H1 (cell line): ENCODE data around the gene MICU2. TPM values are rescaled to one million over a fixed set of nuclear protein-coding genes. Genes with fewer than 3 reads are reported as not detected.

Experiments
- BACH1 ChIP-seq: IDR thresholded peaks from 2 replicates; pipeline ENCODE4 v1.6.1; 2012; ENCODE audit warnings: low read length, improper control_type of control experiment
- GABPA ChIP-seq: IDR thresholded peaks from 2 replicates; pipeline ENCODE4 v1.6.1; 2011; ENCODE audit warnings: mild to moderate bottlenecking, low read length, moderate library complexity, borderline replicate concordance; ENCODE audit not compliant: insufficient read depth
- POLR2A ChIP-seq, 2 experiments: IDR thresholded peaks; 1 replicate in 1 of 2; 2 replicates in 1 of 2; pipeline ENCODE4 v1.6.1; 2011; ENCODE audit warnings: low read depth in 2 of 2, low read length in 2 of 2, mild to moderate bottlenecking in 2 of 2; ENCODE audit errors: control extremely low read depth in 1 of 2
- polyA plus RNA-seq, 7 experiments: library from polyadenylated mRNA; depleted of rRNA in 3 of 7; stranded (reverse) in 5 of 7; unstranded in 2 of 7; fragments of >200 nt in 5 of 7; fragments of 200-250 nt in 2 of 7; gene quantifications; 1 replicate in 5 of 7; 2 replicates in 1 of 7; 4 replicates in 1 of 7; pipeline versions ENCODE4 v1.2.1 to v1.2.3, GENCODE V29; 2011 to 2013; ENCODE audit warnings: missing spikeins in 2 of 7, mixed read lengths in 2 of 7
- total RNA-seq: library from RNA; stranded (reverse); fragmentation: NEBNext Ultra II Directional; extraction: Animal tissue kit (Norgen Biotek cat#: 25700); gene quantifications from 2 replicates; pipeline ENCODE4 v1.2.1, GENCODE V29; 2021

MICU2 gene
- total and polyA plus RNA-seq, 2 of the 8 experiments (the other 6 are each of a cell fraction or from before 2014, with no cell fraction given) = 34.6 to 36.5 TPM

GRCh38 chr13:21568854-21569253 is 35.1 kb downstream of the MICU2 start (continued):
- TF ChIP-seq GABPA = no peak
- no peak for TF ChIP-seq BACH1
- no peak for TF ChIP-seq POLR2A (IDR thresholded peaks at IDR 0.05; ENCODE audit: control extremely low read depth in 1 of 2, low read depth in 2 of 2, low read length in 2 of 2)
